Measurements from ENCODE around the gene USP53.
A peak's percentile ranks its signal among the peaks of the same experiment; 100 is the strongest.
"Not testable (repeated sequence)": the region's sequence is repeated elsewhere in the genome, so short reads cannot be mapped to it uniquely, and the experiment has no call there.

Gene USP53

DNA sequence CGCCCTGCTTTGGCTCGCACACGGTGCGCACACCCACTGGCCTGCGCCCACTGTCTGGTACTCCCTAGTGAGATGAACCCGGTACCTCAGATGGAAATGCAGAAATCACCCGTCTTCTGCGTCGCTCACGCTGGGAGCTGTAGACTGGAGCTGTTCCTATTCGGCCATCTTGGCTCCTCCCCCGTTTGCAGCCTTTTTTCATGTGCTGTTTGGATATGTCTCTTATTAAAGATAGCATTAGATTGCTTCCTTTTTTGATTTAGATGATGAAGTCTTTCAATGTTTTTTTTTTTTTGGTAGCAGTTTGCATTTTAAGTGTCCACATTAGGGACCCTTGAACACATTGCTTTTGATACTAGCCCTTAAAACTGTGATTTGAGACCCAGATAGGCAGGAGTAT is 67.4 kb downstream of the USP53 start:
- DNase-seq: not testable (repeated sequence)

DNA sequence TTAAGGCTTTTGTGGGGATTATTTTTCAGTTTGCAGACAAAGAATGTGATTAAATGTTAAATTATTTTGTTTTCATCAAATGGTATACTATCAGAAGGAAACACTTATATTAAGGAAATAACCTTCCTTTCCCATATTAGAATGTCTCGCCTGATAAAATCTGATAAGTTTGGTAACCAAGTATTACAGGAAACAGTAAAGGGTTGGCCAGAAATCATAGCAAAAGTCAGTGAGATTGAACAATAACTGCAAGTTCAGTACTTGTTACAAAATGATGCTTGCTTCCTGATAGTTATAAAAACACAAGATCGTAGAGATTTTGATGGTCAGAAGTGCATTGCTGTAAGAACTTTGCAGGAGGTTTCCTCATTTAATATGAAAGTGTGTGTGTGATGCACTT is 68.9 kb downstream of the USP53 start:
- DNase-seq: no peak

DNA sequence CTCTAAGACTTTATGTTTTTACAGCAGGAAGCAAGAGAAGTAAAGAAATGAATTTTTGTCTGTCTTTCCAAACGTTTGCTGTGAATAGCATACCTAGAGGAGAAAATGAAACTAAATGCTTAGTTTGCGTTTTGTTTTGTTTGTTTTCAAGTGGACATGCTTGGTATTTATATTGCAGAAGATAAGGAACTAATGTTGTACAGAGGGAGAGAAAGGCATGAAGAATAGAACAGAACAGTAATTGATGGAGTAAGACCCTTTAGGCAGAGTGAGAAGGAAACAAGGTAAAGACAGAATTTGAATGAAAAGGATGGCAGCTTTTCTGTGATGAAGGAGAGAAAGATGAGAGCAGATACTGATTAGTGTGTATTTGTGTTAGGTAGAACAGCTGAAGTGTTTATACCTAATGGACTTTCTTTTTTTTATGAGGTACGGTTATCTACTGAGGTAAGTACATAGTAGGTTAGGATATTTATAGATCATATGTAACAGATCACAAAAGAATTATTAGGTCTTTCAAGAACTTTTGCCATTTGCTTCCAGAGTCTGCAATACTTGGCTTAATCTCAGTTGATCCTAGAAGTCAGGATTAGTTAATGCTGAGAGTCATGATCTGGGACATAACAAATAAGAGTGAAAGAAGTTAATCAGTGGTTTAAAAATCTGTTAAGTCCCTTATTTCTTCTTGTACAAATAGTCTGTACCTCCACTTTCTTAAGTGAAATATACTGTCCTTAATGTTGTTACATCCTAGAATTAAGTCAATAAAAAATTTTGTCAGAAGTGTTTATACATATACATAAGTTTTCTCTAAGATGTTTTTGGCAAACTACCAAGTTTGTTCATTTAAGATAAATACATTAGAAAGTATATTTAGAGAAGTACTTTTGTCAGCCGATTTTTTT is 72.6 kb downstream of the USP53 start:
- DNase-seq: peak; percentile 23

DNA sequence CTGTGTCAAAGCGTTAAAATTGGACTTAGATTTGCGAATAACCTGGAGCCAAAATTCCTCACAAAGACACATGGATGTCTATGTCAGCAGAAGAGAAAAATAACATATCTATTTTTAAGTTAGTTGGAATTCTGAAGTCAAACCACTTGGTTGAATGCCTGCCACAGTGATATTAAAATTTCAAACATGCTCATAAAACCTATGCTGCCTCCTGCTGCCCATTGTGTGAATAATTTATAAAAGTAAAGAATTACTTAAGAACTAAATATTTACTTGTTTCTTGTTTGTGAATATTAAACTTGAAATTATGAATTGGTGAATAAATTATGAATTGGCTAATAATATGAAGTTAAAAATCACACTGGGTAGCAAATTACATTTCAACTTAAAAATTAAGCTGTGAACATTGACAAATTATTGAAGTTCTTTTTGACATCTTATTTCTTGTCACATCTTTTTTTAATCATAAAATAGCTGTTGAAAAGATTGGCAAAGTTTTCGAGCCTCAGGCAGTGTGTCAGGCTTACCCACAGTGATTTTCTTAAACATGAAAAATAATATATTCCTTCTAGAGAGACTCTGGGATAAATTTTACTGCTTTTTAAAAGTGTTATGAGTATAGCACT is 74.0 kb downstream of the USP53 start:
- DNase-seq: peak; percentile 69

DNA sequence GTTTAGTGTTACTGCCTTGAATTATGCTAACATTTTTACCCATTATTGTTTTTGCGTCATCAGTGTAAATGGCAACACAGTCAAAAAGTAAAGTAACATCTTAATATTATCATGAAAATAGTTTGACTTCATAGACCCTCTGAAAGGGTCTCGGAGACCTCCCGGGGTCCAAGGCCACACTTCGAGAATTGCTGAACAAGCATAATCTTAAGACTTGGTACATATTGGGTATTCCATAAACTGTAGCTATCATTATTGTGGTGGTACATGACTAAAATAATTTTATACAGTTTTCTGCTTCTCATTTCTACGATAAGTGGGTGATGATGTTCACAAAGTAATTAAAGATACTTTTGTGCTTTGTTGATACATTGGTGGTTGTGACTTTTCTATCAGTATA is 76.8 kb downstream of the USP53 start:
- DNase-seq: no peak

DNA sequence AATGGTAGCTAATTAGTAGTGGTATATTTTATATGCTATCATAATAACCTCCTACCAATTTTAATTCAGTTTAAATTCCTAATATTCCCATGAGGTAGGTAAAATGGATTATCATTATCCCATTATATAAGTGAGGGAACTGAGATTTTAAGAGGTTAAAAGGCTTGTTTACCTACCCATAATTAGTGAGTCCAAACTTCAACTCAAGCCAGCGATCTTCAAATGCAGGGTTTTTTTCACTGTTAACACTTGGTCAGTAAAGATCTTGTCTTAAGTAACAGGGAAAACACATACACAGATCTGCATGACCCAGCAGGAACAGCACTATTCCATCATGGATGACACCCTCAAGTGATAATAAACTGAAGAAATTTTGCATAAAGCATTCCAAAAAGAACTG is 78.1 kb downstream of the USP53 start:
- DNase-seq: no peak

DNA sequence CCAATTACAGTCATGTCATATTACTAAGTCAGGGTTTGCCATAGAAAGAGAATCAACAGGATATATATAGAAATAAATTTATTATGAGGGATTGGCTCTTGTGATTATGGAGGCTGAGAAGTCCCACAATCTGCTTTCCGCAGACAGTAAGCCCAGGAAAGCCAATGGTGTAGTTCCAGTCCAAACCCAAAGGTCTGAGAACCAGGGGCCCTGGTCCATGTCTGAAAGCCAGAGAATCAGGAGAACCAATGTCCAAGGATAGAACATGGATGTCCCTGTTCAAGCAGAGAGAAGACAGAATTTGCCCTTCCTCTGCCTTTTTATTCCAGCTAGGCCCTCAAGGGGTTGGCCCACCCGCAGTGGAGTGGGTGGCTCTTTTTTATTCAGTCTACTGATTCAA is 83.8 kb downstream of the USP53 start:
- no peak for DNase-seq

DNA sequence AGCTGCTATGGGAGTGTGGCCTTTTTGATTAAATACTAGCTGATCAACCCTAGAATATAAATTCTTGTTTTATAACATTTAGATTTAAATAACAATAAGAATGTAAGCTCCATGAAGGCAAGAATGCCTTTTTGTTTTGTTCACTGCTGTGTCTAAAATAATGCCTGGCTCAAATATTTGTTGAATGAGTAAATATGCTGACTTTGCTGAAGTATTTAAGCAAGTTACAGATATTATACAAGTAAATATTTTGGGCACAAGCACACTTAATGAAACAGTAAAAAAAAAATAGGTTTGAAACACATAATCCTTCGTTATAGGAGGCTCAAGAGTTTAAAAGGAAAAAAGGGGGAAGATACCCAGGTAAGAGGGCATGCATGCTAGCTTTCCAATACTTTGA is 85.3 kb downstream of the USP53 start:
- no peak for DNase-seq

DNA sequence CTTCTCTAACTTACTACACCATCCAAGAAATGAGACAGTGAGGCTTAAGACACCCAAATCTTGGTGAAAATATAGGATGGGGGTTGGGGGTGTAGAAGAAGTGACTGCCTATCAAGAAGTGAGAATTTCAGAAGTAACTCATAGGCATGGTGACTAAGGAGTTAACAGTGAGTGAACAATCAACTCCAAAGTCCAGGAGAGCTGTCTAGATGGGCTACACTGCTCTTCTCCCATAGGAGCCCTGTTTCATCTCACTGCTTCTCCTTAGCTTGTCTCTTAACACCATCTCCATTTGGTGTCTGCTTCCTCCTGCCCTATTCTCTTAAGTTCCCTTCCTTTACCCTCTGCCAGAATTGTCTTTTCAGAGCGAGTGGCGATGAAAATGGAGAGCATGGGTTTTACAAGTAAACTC is 86.8 kb downstream of the USP53 start:
- DNase-seq: no peak

DNA sequence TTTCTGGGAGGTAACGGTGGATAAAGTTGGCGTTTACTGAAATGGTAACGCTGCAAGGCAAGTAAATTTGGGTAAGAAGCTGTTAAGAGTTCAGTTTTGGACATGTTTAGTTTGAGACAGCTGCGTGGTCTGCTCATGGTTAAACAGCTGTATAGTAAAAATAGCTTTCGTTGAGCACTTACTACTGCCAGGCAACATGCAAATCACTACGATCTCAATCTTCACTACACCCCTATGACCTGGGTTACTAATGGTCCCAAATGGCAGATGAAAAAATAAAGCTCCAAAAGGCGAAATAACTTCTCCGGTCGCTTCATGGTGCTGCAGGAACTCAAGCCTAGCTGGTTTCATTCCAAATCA is 87.2 kb downstream of the USP53 start:
- no peak for DNase-seq

DNA sequence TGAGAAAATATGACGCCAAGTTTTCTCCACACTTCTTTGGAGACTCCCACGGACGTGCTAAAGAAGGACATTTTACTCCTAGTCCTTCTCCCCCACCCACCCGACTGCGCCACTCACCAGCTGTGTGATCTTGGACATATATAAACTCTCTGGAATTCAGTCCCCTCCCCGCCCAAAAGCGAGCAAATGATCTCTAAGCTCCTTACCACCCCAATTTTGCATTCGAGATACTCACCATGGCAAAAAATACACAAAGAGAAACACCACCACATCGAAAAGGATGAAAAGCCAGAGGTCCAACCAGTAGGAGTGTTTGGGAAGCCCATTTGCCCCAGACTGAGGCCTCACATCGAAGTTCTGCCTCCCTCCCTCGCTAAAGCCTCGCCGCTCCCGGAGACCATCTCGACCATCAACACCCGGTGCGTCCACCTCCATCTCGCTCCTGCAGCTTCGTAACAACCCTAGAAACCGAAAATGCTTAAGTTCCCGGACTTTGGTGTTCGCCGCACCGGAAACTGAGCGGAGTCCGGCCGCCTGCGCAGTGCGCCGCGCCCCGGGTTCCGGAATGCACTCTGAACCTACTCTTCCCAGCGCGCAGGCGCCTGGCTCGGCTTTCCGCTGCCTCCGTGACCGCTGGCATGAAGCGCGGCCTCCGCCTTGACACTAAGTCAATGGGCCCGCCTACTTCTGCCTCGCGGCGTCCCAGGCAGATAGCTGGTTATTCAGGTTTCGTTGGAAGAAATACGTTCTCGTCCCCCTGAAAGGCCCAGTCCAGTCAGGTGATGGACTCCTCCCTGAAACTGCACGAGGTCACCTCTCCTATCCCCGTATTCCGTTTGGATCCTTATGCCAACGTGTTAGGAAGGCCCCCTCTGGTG is 87.8 kb downstream of the USP53 start:
- peak; percentile 93 for DNase-seq

DNA sequence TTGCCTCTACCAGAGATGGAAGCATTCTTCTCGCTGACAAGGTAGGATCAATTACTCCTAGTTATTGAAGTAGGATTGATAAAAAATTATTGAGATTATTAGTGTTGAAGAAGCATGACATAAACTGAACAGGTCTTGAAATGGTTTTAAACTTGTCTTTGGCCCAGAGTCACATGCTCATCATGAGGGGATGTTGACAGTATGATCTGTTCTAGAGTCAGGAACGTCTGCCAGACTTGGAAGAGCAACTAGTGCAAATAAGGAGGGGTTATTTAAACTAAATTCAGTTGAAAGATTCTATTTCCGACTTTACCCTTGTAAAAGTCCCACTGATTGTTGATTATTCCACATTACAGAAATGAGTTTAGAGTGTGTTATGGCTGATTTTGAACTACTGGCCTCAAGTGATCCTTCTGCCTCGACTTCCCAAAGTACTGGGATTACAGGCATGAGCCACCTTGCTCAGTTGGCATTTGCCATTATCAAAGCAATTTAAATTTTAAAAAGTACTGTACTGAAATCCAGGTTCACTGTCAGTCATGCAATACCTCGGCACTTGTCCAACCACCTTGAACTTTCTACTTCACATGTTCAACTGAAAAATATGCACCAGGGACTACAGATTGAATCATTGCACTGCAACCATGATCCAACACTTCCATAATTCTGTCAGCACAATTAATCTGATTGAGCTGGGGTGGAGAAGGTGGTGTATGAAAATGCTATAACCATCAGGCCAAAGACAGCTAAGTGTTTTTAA is 89.7 kb downstream of the USP53 start:
- no peak for DNase-seq

DNA sequence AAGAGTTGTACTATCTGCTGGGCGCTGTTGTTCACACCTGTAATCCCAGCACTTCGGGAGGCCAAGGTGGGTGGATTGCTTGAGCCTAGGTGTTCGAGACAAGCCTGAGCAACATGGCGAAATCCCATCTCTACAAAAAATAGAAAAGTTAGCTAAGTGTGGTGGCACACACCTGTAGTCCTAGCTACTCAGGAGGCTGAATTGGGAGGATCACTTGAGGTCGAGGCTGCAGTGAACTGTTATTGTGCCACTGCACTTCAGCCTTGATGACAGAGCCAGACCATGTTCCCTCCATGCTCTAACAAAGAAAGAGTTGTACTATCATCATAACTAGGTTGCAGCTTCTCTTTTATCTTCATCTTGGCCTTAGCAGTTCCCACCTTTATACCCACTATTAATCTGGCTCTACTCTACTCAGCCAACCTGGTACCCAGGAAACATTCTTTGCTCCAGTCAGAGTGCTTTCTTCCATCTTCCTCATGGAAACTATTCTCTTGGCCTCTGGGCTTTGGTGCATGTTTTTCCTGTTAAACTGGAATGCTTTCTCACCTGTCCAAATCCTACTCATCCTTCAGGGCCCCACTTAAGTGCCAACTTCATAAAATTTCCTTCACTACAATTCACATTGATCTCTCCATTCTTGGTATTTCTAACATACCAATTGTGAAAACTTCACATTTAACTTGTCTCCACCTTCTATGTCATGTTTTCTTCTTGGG is 91.2 kb downstream of the USP53 start:
- no peak for DNase-seq

DNA sequence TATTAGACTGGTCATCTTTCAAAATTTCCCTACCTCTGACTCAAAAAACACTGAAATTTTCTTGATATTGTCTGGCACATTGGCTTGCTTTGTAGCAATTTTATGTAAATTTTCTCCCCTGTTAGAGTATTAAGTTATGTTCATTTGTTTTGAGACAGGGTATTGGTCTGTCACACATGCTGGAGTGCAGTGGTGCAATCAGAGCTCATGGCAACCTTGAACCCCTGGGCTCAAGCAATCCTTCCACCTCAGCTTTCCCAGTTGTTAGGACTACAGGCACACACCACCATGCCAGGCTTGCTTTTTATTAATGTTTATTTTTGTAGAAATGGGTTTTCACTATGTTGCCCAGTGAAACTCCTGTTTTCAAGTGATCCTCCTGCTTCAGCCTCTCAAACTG is 91.9 kb downstream of the USP53 start:
- DNase-seq: no peak

DNA sequence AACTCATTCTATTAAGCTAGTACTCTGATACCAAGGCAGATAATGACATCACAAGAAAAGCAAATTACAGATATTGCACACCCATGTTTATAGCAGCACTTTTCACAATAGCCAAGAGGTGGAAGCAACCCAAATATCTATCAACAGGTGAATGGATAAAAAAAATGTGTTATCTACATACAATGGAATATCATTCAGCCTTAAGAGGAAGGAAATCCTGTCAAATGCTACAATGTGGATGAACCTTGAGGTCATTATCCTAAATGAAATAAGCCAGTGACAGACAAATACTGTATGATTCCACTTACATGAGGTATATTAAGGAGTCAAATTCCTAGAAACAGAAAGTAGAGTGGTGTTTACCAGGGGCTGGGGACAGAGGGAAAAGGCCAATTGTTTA is 95.1 kb downstream of the USP53 start:
- no peak for DNase-seq

DNA sequence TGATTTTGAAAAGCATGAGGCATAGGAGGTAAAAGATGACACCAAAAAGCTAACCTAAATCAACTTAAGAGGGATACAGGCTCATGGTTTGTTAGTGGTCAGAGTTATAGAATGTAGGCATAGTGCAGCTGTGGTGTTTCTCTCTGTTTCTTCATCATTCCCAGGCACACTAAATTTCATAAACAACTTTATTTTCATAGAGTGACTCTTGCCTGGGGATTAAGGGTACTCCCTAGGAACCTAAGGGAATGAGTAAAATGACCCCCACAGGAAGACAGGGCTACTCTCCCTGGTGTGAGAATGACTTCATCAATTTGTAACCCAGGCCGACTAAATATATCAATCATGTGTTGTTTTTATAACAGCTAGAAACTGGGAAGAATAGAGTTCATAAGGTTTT is 98.3 kb downstream of the USP53 start:
- no peak for DNase-seq

DNA sequence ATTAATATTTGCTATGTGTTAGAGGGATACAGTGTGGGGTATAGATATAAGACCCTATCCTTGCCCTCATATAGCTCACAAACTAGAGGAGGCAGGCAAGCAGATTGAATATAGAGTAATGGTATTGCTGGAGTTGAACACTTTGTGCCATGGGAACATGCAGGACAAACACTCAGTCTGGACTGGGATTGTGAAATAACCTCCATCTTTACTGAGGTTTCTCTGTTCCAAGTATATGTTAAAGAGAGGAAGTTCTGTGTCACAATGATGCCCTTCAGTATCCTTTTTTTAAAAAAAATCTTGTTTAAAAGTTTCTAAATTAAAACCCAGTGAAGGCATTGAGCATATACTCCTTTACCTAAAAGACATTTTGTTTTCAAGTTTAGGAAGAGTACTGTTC is 100.7 kb downstream of the USP53 start:
- DNase-seq: no peak

DNA sequence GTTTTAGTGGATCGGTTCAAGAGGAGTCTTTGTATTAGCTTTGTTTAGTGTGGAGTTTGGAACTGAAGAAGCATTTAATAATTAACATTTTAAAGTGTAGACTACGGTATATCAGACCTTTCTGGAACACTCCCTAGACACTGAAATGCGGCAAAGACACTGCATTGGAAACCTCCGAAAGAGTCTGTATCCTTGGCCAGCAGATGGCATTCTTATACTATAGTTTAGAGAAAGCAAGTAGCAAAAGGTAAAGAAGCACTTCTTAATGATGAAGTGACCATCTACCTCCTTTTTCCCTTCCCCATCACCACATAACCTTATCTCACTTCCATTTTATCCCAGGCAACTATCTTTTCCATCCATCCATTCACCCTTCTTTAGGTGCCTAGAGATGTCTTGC is 101.8 kb downstream of the USP53 start:
- DNase-seq: peak; percentile 64

DNA sequence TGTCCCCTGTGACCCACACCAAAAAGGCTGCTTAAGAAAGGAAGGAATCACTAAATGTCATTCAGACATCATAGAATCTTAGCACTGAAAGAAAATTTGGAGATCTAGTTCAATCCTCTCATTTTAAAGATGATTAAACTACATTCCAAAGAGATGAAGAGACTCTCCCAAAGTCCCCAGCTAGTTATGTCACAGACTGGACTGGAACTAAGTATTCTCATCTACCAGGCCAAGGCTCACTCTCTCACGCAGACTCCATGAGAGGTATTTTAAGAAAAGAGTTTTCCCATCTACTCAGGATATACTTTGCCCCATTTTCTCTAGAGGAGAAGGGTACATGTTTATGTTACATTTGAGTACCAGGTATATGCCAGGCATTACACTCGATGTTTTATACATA is 102.5 kb downstream of the USP53 start:
- DNase-seq: no peak

DNA sequence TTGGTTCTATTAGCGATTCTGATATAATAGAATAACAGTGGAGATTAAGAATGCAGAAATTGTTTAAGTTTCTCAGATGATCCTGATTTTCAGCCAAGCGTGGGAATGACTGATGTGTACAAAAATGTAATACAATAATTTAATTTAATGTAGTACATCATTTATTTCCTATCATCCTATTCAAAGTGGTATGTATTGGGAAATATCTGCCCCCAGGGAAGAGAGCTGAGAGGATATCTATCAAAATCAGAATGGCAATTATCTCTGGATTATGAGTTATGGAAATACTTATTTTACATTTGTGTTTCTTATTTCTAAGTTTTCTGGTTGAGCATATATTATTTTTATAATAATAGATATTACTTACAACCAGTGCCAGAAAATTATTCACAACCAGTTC is 105.5 kb downstream of the USP53 start:
- no peak for DNase-seq

DNA sequence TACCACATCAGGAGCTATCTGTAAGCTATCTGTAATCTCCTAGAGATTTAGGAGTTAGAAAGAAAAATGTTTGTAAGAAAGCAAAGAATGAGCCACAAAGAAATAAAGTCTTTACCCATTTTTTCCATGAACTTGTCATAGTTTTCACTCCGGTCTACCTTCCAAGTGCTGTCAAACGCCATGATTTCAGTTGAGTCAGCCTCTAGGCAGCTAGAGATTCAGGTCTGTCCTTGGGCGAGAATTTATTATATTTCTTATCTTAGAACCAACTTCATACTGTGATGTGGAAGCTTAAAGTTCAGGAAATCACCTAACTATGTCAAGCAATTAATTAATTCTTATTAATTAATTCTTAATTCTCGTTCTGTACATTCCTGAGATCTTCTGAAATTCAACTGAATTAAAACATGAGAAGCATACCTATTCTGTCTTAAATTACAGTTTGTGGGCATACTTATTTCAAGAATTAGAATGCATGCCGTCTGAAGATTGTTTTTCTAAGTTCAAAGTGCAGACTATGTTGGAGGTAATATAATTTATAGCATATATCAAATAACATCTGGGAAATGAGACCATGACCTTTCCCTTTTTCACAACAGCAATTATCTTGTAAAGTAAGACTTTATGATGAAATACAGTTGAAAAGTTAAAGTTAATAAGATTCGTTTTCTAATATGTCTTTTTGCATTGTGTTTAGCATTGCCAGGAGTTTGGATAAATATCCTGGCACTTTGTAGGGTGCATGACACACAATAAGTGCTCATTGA is 109.6 kb downstream of the USP53 start, which contains the start of gene FABP2:
Gene FABP2, minus strand, starts transcription at position 218 of the 767 bp plus-strand sequence. Its CDS starts 36 bp downstream, at position 182.
- DNase-seq: no peak

All from CD4-positive, alpha-beta T cell treated with Interleukin-17A for 1 hour (primary cell).